GM23248 (cell line): ENCODE results near the gene APAF1. TPM values are rescaled to one million over a fixed set of nuclear protein-coding genes. Genes with fewer than 3 reads are reported as not detected.

Experiments used
- DNase-seq: peaks from one replicate; pipeline ENCODE4 v3.0.0-alpha.2; 2015
- H2AFZ ChIP-seq: fragments of 200-600 bp; sonication (generic); 2 replicates; pipeline ENCODE4 v1.6.1; 2016; ENCODE audit warnings: antibody characterized with exemption
- H3F3A ChIP-seq: fragments of 200-600 bp; sonication (generic); 2 replicates; pipeline ENCODE4 v1.6.1; 2016; ENCODE audit warnings: mild to moderate bottlenecking, antibody characterized with exemption, mixed run types; ENCODE audit not compliant: insufficient read depth
- H3K27ac ChIP-seq: fragments of 200-600 bp; sonication (generic); 2 replicates; pipeline ENCODE4 v1.5.1; 2016; ENCODE audit warnings: mild to moderate bottlenecking
- H3K27me3 ChIP-seq: fragments of 200-600 bp; sonication (generic); replicated peaks from 2 replicates; pipeline ENCODE4 v1.6.1; 2016; ENCODE audit warnings: mild to moderate bottlenecking; ENCODE audit not compliant: insufficient read depth
- H3K36me3 ChIP-seq: fragments of 200-600 bp; sonication (generic); 2 replicates; pipeline ENCODE4 v1.6.1; 2016; ENCODE audit warnings: low read depth, mild to moderate bottlenecking
- H3K4me1 ChIP-seq: fragments of 200-600 bp; sonication (generic); 2 replicates; pipeline ENCODE4 v1.6.1; 2016; ENCODE audit warnings: mild to moderate bottlenecking; ENCODE audit not compliant: insufficient read depth
- H3K4me2 ChIP-seq: fragments of 200-600 bp; sonication (generic); one replicate; pipeline ENCODE4 v1.6.1; 2016; ENCODE audit warnings: mild to moderate bottlenecking; ENCODE audit not compliant: unreplicated experiment
- H3K4me3 ChIP-seq: fragments of 200-600 bp; sonication (generic); 2 replicates; pipeline ENCODE4 v1.5.1; 2016; ENCODE audit warnings: mild to moderate bottlenecking
- H3K79me2 ChIP-seq: fragments of 200-600 bp; sonication (generic); 2 replicates; pipeline ENCODE4 v1.6.1; 2016; ENCODE audit warnings: mild to moderate bottlenecking; ENCODE audit not compliant: insufficient read depth
- H3K9ac ChIP-seq: fragments of 200-600 bp; sonication (generic); 2 replicates; pipeline ENCODE4 v1.6.1; 2016; ENCODE audit warnings: mild to moderate bottlenecking
- H3K9me2 ChIP-seq: fragments of 200-600 bp; sonication (generic); 2 replicates; pipeline ENCODE4 v1.6.1; 2016; ENCODE audit warnings: mixed run types, mild to moderate bottlenecking, moderate library complexity; ENCODE audit not compliant: insufficient read depth
- H3K9me3 ChIP-seq: fragments of 200-600 bp; sonication (generic); one replicate; pipeline ENCODE4 v1.6.1; 2017; ENCODE audit warnings: low read depth
- H4K20me1 ChIP-seq: fragments of 200-600 bp; sonication (generic); 2 replicates; pipeline ENCODE4 v1.6.0; 2016; ENCODE audit not compliant: insufficient read depth
- EZH2 ChIP-seq: fragments of 200-600 bp; sonication (generic); IDR thresholded peaks from 2 replicates; pipeline ENCODE4 v1.6.1; 2018; ENCODE audit warnings: antibody characterized with exemption, mild to moderate bottlenecking; ENCODE audit not compliant: insufficient read depth, poor library complexity, severe bottlenecking
- EZH2phosphoT487 ChIP-seq: fragments of 200-600 bp; sonication (generic); IDR thresholded peaks from 2 replicates; pipeline ENCODE4 v1.6.1; 2018; ENCODE audit warnings: antibody characterized with exemption, moderate library complexity, mild to moderate bottlenecking, low read depth; ENCODE audit not compliant: insufficient read depth
- WGBS, 2 experiments: methylation state at CpG; one replicate each; pipeline ENCODE4 v1.1.6; 2015 to 2017; ENCODE audit warnings: low lambda C conversion rate in 2 of 2, low coverage in 1 of 2; ENCODE audit errors: missing lambda C conversion rate in 2 of 2; 5-methylcytosine and 5-hydroxymethylcytosine counted together
- in situ Hi-C: fragments of 300-500 bp; cut with MboI; formaldehyde crosslinking; loops from 2 replicates; pipeline ENCODE4 v1.15.0; 2020
- polyA plus RNA-seq: library from polyadenylated mRNA; unstranded; fragments of >200 nt; fragmentation: Nextera tagmentation; extraction: Ambion mirVana; gene quantifications from 2 replicates; pipeline ENCODE4 v1.2.1, GENCODE V29; 2016
- total RNA-seq: library from RNA; depleted of rRNA; stranded (reverse); fragments of >200 nt; shearing (Covaris generic); gene quantifications from 2 replicates; pipeline ENCODE4 v1.2.3, GENCODE V29; 2014

APAF1 gene
- total and polyA plus RNA-seq, 2 experiments from 2014 or later, result 8.3 to 24.5 TPM

- Histone ChIP-seq H3F3A (no peaks in the 10 kb centered on the region), H3K79me2 (peaks cover 55% of the 10 kb centered on the region), H3K9ac (no peak overlapping the region), H3K9me3 (no peaks in the 10 kb centered on the region), H3K4me2 (no peak overlapping the region), H3K36me3 (peaks cover 27% of the 10 kb centered on the region), H3K27me3 (no peaks in the 10 kb centered on the region), H4K20me1 (no peaks in the 10 kb centered on the region), H2AFZ (no peak overlapping the region), H3K4me1 (no peaks in the 10 kb centered on the region), H3K9me2 (no peaks in the 10 kb centered on the region), H3K4me3 (no peak overlapping the region), H3K27ac (no peak overlapping the region)
- 97 to 98% methylated on average over 6 of the region's 6 CpGs for WGBS, 2 experiments
- DNase-seq, result peak; percentile 26
- in situ Hi-C loops, result no loop called here
- TF ChIP-seq EZH2phosphoT487 (no peak), EZH2 (no peak)
Observed at GRCh38 chr12:98656289-98657101, 11.4 kb downstream of the APAF1 start.

- in situ Hi-C loops, result no loop called here
- peaks cover 49% of the 10 kb centered on the region for H3K36me3 ChIP-seq
- no peak for TF ChIP-seq EZH2phosphoT487
- TF ChIP-seq EZH2, result no peak
Observed at GRCh38 chr12:98660521-98660920, 15.4 kb downstream of the APAF1 start.

GRCh38 chr12:98669751-98670150, 24.7 kb downstream of the APAF1 start:
- Histone ChIP-seq H3K9ac (no peak overlapping the region), H3K79me2 (peaks cover 5% of the 10 kb centered on the region; the same call in 1 of the 2 replicates), H3K4me3 (no peak overlapping the region), H3K9me2 (no peaks in the 10 kb centered on the region), H3F3A (peaks cover 7% of the 10 kb centered on the region; the same call in 1 of the 2 replicates), H3K4me2 (no peak overlapping the region), H3K27ac (no peak overlapping the region), H3K36me3 (peaks cover 39% of the 10 kb centered on the region), H3K27me3 (no peaks in the 10 kb centered on the region), H4K20me1 (no peaks in the 10 kb centered on the region), H3K9me3 (no peaks in the 10 kb centered on the region), H3K4me1 (peaks cover 8% of the 10 kb centered on the region; the same call in 1 of the 2 replicates), H2AFZ (no peak overlapping the region)
- WGBS, 2 experiments, result 96 to 98% methylated on average over 3 of the region's 3 CpGs
- in situ Hi-C loops, result no loop called here
- no peak for DNase-seq
- no peak for TF ChIP-seq EZH2phosphoT487
- no peak for TF ChIP-seq EZH2

More at GRCh38 chr12:98660521-98660920, 15.4 kb downstream of the APAF1 start:
- DNase-seq, result no peak
- H3K9ac ChIP-seq, result no peak overlapping the region
- no peaks in the 10 kb centered on the region for H3K4me1 ChIP-seq
- H3K4me2 ChIP-seq, result no peak overlapping the region
- no peaks in the 10 kb centered on the region for H3F3A ChIP-seq
- no peaks in the 10 kb centered on the region for H4K20me1 ChIP-seq
- H3K79me2 ChIP-seq, result peaks cover 27% of the 10 kb centered on the region; the same call in 1 of the 2 replicates
- H3K27ac ChIP-seq, result no peak overlapping the region
- H2AFZ ChIP-seq, result no peak overlapping the region
- no peaks in the 10 kb centered on the region for H3K27me3 ChIP-seq
- H3K9me3 ChIP-seq, result no peaks in the 10 kb centered on the region
- H3K9me2 ChIP-seq, result no peaks in the 10 kb centered on the region
- H3K4me3 ChIP-seq, result no peak overlapping the region

GRCh38 chr12:98671459-98671858, 26.4 kb downstream of the APAF1 start:
- H3K27me3 ChIP-seq, result no peaks in the 10 kb centered on the region
- no peak for TF ChIP-seq EZH2
- no peak for TF ChIP-seq EZH2phosphoT487
- no peaks in the 10 kb centered on the region for H3K9me3 ChIP-seq
- H2AFZ ChIP-seq, result no peak overlapping the region
- H3K79me2 ChIP-seq, result peaks cover 5% of the 10 kb centered on the region; the same call in 1 of the 2 replicates
- no peak overlapping the region for H3K4me3 ChIP-seq
- DNase-seq, result no peak
- peaks cover 30% of the 10 kb centered on the region for H3K36me3 ChIP-seq
- H3K4me1 ChIP-seq, result peaks cover 8% of the 10 kb centered on the region; the same call in 1 of the 2 replicates
- H3K9ac ChIP-seq, result no peak overlapping the region
- no peak overlapping the region for H3K27ac ChIP-seq
- no peaks in the 10 kb centered on the region for H3K9me2 ChIP-seq
- H4K20me1 ChIP-seq, result no peaks in the 10 kb centered on the region
- in situ Hi-C loops, result no loop called here
- H3F3A ChIP-seq, result peaks cover 7% of the 10 kb centered on the region; the same call in 1 of the 2 replicates
- no peak overlapping the region for H3K4me2 ChIP-seq
- 97 to 98% methylated on average over 7 of the region's 7 CpGs for WGBS, 2 experiments
